SHP77 (cell line): Measurements from ENCODE around the gene FAM120A.

Experiments
- DNase-seq, 2 experiments: peaks; one replicate each; lab custom pipeline; 2025; lab: John Stamatoyannopoulos, UW

FAM120A gene

DNA sequence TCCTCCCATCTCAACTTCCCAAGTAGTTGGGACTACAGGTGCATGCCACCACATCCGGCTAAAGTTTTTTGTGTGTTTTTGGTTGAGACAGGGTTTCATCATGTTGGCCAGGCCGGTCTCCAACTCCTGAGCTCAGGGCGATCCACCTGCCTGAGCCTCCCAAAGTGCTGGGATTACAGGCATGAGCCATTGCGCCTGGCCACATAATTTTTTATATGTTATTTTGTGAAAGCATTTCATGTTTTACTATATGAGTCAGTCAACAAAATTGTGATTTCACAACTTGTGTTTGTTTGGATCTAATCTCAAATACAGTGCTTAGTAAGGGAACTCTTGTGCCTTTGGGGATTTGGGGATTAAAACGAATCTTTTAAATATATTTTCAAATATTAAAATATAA lies 21.9 kb downstream of the FAM120A start:
- DNase-seq = no peak

DNA sequence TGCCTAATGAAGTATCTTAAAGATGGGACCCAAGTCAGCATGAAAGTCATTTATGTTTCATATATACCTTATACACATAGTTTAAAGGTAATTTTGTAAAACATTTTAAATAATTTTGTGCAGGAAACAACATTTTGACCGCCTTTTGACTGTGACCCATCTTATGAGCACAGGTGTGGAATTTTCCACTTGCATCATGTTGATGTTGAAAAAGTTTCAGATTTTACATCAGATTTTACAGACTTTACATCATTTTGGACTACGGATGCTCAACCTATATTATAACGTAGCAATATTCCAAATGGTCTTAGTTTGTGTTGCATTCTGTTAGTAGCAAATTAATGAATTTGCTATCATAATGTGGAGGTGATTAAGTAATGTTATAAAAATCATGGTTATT lies 23.6 kb downstream of the FAM120A start:
- DNase-seq = no peak

DNA sequence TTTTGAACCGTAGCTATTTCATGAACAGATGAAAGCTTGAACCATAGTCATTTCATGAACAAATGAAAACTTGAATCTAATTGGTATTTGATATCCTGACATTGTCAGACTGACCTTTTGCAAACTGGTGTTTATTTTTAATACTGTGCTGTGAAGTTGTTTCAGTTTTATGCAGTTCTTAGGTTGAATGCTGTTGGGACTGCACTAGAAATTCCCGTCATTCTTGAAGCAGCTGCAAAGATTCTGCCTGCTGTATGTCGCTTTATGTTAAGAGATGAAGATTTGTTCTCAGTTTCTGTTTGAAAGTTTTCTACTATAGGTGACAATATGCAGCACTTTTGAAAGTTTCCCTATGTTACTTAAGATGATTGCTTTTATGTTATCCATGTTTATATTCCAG lies 24.4 kb downstream of the FAM120A start:
- no peak for DNase-seq

DNA sequence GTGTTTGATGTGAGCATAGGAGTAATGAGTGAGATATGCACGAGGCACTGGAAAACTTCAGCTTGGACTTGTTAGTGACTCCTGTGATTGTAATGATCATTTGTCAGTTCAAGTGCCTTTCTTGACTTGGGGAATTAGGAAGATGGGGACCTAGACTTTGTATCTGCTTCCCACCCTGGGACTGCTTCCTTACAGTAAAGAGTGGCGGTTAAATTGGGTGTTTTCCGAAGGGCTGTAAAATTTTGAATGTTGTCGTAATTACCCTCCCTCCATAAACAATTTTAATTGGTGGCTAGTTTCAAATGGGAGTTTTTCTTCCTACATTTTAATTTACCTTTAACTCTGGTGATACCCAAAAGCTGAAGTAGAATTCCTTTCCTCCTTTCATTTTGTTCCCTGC lies 25.4 kb downstream of the FAM120A start:
- no peak for DNase-seq

DNA sequence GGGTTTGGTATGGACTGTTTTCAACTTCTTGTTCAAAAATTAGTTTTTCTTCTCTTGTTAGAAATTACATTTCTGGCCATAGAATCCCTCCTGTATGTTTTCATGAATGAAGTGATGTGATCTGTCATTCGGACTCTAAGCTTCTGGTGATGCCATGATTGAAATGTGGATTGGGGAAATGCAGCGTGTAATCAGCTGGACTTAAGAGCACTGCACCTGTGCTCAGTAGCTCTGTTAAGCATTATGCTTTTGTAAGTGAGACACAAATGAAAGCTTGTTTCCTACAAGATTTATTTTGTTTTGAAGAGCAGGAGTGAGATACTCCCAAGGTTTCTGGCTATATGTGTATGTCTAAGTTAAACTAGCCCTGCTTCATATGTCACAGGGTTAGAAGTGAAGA lies 25.9 kb downstream of the FAM120A start:
- peak in 1 of 2 experiments; percentile 6 for DNase-seq

DNA sequence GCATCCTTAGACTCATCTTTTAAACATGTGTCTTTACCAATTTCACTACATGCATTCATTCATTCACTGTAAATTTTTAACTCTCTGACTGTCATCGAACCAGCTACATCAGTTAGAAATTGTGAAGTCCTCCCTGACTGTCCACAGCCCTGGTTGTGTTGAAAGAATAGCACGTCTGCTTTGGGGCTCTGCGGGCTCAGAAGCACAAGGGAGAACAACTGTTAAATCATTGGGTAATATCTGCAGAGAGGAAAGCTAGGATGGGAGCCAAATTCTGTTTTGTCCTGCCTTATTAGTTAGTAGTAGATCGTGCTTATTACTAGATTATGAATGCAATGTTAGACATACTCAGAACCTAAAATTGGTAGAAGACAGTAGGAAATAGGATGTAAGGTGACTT lies 28.2 kb downstream of the FAM120A start:
- no peak for DNase-seq

DNA sequence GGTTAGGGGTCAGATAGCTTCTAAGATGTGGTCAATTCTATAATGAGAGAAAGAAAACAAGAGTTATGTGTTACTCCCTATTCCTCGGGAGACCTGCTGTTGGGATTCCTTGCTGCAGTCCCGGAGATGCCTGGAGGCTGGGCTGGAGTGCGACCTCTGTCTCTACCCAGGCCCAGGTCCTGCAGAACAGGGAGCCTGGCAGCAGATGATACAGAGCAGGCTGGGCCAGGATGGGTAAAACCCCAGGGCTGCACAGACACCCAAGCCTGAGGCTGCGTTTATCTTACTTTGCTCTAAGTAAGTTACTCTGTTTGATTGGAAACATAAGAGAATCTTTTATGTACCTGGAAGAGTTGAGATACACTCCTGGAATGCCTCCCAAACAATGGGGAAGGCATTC lies 28.8 kb downstream of the FAM120A start:
- DNase-seq = no peak

DNA sequence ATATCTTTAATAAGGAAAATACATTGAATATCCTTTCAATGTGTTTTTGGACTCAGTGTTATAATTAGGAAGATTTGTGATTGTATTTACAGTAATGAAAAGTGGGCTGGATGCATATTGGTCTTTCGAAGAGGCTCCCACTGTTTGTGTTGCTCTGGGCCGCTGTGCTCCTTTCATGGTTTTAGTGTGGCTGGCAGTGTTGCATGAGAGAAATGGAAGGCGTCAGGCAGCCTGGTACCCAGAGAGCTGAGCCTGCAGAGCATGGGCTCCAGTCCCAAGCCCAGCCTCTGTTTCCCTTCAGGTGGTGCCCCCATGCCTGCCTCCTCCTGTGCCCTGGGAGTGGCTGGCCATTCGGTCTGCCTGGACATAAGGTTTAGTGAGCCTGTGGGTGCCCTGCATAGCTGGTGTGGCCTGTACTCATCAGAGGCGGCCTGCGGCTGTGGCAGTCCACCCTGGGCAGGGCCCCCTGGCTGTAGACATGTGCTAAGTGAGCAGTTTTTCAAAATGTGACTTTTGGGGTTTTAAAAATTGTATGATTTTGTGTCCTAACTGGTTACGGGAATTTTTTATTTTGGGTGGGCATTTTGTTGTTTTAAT lies 29.3 kb downstream of the FAM120A start:
- no peak for DNase-seq

DNA sequence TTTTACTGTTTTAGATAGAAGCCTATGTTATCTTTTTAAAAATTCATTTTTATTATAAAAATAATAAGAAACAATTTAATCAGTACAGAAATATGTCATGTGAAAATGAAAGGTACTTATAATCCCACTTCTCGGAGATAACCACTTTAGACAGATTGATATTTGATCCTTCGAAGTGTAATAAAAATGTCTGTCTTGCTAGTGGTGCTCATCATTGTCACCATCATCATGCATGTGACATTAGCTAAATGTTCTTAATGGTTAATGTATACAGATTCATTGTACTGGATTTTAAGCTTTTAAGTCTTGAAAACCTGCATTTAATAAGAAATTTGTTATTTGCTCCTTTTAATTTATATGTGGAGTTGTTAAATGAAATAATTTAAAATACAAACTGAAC lies 32.0 kb downstream of the FAM120A start:
- no peak for DNase-seq

DNA sequence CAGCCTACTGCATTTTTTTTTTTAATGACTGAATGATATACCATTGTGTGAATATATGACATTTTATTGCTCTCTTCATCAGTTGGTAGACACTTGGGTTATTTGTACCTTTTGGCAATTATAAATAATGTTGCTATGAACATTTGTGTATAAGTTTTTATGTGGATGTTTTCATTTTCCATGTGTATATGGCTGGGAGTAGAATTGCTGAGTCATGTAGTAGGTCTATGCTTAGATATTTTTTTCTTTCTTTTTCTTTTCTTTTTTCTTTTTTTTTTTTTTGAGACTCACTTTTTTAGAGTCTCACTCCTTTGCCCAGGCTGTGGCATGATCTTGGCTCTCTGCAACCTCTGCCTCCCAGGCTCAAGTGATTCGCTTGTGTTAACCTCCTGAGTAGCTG lies 34.8 kb downstream of the FAM120A start:
- no peak for DNase-seq

DNA sequence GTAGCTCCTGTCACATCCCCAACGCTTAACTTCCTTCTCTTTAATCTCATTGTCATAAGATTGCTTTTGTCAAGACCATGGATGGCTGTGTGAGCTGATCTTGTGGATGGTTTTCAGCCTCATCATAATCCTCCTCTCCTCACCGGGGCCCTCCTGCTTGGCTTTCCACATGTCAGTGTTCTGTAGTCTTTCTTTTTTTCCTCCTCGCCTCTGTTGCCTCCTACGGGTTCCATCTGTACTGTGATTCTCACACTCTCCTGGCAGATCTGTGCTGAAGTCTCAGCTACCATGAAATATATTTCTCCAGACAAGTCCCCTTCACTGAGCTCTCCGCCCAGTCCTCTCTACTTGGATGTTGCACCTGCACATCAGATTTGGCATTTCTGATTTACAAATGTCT lies 36.8 kb downstream of the FAM120A start:
- no peak for DNase-seq

DNA sequence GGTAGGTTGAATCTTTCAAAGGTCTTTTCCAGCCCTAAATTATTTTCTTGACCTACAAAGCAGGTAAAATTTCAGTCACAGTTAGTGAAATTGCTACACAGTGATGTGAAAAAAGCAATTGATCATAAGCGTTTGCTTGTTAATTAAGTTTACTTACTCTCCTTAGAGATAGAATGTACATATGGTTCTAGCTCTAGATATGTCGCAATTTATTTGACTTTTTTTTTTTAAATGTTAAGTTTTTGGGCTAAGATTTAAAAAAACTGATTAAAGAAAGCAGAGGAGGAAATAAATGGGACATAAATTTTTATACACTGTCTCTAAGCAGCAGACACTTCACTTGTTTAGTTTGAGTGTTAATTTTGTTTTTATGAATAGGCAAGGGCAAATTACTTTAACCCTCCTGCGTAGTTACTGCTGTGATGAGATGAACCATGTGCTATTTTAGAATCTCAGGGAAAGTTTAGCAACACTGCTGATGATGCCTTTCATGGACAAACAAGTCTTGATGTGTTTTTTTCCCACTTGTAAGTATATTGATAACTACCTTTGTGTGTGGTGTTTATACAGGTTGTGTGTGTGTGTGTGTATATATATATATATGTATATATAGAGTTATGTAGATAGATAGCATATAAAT lies 40.2 kb downstream of the FAM120A start:
- no peak for DNase-seq

DNA sequence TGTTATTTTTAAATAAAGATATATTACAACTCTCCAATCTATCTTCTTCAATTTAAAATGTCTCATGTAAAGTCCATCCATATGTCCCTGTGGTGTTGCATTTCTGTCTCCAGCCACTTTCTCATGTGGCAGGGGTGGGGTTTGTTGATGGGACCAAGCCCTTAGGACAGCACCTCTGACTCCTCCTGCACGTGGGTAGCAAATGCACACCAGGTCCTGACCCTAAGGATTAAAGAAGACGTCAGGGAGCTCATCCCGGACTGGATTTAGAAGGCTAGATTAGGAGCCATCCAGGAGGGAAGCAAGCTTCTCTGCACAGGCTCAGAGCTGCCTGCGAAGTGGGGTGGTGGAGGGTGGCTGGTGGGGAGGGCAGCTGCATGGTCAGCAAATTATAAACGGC lies 40.8 kb downstream of the FAM120A start:
- no peak for DNase-seq

DNA sequence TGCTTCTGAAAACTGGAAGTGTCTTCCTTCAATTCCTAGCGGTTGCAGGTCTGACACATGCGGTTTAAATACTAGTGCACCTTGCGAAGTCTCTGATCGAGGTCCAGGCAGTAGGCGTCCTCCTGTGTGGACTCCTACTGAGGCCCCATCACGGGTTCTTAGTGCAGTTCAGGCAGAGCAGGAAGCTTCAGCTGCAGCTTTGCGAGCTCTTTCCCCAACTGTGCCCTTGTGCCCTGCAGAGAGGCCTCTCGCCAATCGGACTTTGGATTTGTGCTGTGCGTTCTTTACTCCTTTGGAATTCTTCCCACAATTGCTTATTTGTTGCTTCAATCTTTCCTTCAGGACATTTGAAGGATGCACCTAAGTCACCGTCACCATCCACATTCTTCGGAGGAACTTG lies 42.5 kb downstream of the FAM120A start:
- DNase-seq = no peak

DNA sequence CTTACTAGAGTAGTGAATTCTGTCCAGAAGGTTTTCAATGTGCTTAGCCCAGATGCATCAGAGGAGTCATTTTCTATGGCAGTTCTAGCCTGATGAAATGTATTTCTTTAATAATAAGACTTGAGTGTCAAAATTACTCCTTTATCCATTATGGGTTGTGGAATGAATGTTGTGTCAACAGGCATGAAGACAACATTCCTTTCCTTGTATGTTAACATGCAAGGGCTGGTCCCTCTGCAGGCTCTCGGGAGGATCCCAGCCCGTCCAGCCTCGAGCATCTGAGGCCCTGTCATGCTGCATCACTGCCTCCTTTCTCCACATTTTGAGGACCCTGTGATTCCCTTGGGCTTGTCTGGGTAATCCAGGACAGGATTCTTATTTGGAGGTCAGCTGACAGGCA lies 44.8 kb downstream of the FAM120A start:
- no peak for DNase-seq

DNA sequence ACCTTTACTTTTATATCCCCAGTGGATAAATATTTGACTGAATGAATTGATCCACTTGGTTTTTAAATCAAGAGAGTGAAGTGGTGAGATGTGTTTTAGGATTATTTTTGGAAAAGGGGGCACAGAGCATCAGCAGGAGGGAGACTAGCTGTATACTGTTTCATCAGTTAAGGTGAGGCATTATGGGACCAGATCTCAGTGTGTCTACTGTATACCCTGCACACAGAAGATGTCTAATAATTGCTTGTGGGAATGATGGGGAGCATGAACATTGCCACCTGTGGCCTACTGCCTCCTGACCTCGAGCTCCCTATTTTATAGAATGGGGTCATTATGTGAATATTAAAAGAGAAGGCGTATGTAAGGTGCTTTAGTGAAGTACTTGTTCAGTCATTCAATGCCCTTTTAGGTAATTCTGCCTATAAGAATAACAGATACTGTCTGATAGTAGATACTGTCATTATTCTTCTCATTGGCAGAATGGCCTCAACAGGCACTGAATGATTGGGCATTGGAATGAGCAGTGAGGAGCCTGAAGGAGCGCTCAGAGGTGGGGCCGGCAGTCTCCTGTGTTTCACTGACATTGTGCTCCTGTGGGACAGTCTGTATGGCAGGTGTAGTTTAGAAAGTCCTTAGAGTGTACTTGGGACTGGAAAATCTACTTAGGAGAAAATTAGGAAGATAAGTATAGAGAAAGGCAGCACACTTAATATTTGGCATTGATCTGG lies 49.2 kb downstream of the FAM120A start:
- DNase-seq = no peak

DNA sequence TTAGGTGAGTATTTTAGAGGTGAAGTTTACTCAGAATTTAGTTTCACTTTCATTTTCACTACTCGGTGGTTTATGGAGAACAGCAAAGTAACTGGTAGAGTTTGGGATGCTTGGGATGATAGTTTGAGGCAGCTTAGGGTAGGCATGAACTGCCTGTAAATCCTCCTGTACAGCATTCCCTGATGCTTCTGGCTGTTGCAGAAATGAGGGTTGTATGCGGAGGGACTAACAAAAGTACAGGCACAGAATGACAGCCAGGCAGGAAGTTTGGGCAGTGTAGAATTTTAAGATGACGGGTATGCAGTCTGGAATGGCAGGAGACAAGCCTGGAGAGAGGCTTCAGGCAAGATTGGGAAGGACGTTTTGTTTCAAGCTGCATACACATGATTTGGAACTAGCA lies 49.9 kb downstream of the FAM120A start:
- DNase-seq = no peak

DNA sequence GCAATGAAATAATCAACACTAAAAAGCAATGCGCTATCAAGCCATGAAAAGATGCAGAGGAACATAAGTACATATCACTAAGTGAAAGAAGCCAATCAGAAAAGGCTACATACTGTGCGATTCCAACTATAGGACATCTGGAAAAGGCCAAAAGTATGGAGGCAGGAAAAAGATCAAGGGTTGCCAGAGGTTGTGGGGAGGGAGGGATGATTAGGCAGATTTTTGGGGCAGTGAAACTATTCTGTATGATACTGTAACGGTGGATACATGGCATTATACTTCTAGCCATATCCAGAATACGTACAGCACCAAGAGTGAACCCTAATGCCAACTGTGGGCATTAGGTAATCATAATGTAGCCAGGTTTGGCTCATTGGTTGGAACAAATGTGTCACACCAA lies 51.9 kb downstream of the FAM120A start:
- no peak for DNase-seq

DNA sequence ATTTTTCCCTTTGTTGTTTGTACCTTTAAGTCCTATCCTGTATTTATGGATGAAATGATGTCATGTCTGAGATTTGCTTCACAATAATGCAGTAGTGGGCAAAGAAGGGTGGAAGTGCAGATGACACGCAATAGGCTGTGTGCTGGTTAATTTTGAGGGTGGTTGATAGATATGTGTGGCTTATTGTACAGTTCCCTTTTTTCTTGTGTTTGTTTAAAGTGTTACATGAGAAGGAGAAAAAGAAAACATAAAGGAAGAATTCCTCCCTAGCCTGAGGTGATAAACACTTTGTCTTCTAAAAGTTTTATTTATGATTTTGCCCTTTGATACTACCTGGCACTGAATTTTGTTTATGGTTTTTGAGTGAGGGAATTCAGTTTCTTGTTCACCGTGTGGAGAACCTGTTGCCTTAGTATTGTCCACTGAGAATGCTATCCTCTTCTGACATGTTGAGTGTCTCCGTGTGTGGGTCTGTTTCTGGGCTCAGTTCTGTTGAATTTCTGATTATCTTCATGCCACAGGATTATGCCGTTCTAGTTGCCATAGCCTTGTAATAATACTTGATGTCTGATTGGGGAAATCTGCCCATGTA lies 54.2 kb downstream of the FAM120A start:
- DNase-seq = no peak

DNA sequence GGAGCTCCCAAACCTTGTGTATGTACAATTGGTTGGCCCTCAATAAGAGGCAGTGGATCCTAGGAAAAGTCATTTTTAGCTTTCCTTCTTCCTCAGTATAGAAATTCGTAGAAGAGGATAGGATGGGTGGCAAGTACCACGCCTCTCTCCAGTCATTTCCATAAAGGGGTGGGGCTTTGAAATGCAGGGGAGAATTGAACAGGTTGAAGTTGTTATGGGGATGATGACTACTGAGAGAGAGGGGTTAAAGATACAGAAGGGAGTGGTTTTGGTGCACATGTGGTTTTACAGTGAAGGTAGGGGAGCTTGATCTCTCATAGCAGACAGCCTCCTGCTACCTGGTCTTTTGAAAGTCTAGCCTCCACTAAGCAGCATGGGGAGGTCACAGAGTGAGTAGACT lies 56.3 kb downstream of the FAM120A start:
- no peak for DNase-seq

DNA sequence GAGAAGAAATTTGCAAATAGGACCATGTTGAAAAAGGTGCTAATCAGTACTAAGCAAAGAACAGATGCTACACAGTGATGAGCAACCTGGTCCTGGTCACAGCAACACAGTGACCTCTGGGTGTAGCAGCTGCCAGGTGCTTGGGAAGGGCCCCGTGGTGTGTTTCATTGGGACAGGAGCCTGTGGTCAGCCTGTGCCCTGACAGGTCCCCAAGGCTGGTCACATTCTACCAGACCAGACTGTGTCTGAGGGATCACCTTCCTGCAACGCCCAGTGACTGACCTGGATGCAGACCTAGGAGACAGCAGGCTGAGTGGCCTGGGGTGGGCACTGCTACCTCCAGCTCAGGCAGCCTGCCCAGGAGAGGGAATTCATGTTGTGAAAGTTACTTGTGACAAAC lies 56.7 kb downstream of the FAM120A start:
- no peak for DNase-seq

DNA sequence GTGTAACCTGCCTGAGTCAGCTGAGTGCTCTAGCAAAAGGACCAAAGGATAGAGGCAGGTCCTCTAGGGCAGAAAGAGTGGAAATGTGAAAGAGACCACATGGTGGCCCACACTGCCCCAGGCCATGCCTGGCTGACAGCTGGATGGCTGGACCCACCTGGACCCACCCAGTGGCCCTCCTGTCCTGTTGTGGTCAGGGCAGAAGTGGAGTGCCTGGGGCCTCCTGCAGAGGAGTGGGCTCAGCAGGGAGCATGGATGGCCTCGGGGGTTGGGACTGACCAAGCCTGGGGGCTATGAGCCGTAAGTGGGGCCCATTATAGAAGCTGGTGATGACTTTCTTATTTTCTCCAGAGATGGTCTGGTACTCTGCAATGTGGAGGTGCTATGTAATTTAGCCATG lies 57.6 kb downstream of the FAM120A start:
- DNase-seq = no peak

DNA sequence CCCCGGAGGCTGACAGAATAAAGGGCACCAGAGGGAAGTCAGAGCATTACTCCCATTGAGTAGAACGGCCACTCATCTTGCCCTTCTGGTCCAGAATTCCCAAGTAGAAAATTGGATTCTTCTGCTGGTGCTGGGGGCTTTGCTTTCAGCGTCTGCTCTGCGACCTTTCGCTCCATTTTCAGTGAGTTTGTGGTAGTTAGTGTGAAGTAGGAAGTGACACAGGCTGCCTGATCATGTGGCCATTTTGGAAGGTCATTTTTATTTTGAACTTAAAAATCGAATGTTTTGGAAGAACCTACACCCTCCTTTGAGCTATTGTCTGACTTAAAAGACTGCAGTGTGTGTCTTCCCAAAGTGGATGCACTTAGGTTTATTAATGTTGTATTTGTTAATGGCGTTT lies 58.6 kb downstream of the FAM120A start:
- DNase-seq = no peak
